Testis (tissue), 3 donors: Measurements from ENCODE around the gene KCNH2. TPM values are rescaled to one million over a fixed set of nuclear protein-coding genes. Genes with fewer than 3 reads are reported as not detected.

Experiments
- DNase-seq: peaks from one replicate; pipeline ENCODE4 v3.0.0-alpha.2; 2019
- H3K27ac ChIP-seq, 2 donors: fragments of 200-600 bp; sonication (generic); one replicate each; pipeline ENCODE4 v1.5.1; 2019
- H3K27me3 ChIP-seq: fragments of 200-600 bp; sonication (generic); one replicate; pipeline ENCODE4 v1.5.1; 2019
- H3K36me3 ChIP-seq: fragments of 200-600 bp; sonication (generic); one replicate; pipeline ENCODE4 v1.5.1; 2017; ENCODE audit warnings: low read depth; ENCODE audit errors: missing control alignments
- H3K4me1 ChIP-seq: fragments of 200-600 bp; sonication (generic); one replicate; pipeline ENCODE4 v1.5.1; 2019
- H3K4me3 ChIP-seq, 2 donors: fragments of 200-600 bp; sonication (generic); one replicate each; pipeline ENCODE4 v1.5.1; 2017 to 2019
- H3K9me3 ChIP-seq: fragments of 200-600 bp; sonication (generic); one replicate; pipeline ENCODE4 v1.5.1; 2017
- CTCF ChIP-seq, 3 experiments: fragments of 450-650 bp in 2 of 3; fragments of 200-600 bp in 1 of 3; sonication (generic) in 1 of 3; IDR thresholded peaks; one replicate each; pipeline ENCODE4 v1.5.1; 2016 to 2019; ENCODE audit warnings: antibody characterized with exemption in 3 of 3, mild to moderate bottlenecking in 2 of 3, moderate library complexity in 1 of 3
- POLR2A ChIP-seq: fragments of 450-650 bp; IDR thresholded peaks from one replicate; pipeline ENCODE4 v1.6.1; 2017; ENCODE audit warnings: antibody characterized with exemption, mild to moderate bottlenecking, moderate library complexity
- WGBS, 2 donors: methylation state at CpG; one replicate each; pipeline ENCODE4 v1.1.5; 2018; 5-methylcytosine and 5-hydroxymethylcytosine counted together
- intact Hi-C: fragments of 100-400 bp; cut with DNase I; formaldehyde crosslinking; loops from one replicate; pipeline ENCODE4 v1.15.1; 2023; ENCODE audit warnings: low total_unique reads
- polyA plus RNA-seq: library from polyadenylated mRNA; stranded (reverse); fragments of 350-450 nt; fragmentation: Illumina TruSeq; extraction: RNeasy Lipid Tissue Mini Kit (QIAGEN cat#74804); gene quantifications from one replicate; pipeline ENCODE4 v1.2.3, GENCODE V29; 2014; ENCODE audit warnings: low read depth, low replicate concordance; ENCODE audit not compliant: insufficient read depth
- total RNA-seq, 2 donors: library from RNA; depleted of rRNA; stranded (reverse); fragments of >200 nt; gene quantifications; one replicate each; pipeline ENCODE4 v1.2.3, GENCODE V29; 2016

KCNH2 gene
- total and polyA plus RNA-seq, 3 donors from 2014 or later: 82.5 to 247 (median 230) TPM

GRCh38 chr7:150926066-150926465 is 52.1 kb downstream of the KCNH2 start:
- Histone ChIP-seq H3K4me1 (no peaks in the 10 kb centered on the region), H3K27ac (no peak overlapping the region), H3K36me3 (no peaks in the 10 kb centered on the region), H3K4me3 (no peak overlapping the region), H3K27me3 (no peaks in the 10 kb centered on the region), H3K9me3 (no peaks in the 10 kb centered on the region)
- WGBS, 2 donors: 89 to 90% methylated on average over 7 of the region's 7 CpGs
- TF ChIP-seq POLR2A: no peak
- TF ChIP-seq CTCF (IDR thresholded peaks at IDR 0.05): no peak
- no peak for DNase-seq
- intact Hi-C loops: no loop called here

GRCh38 chr7:150924369-150924781 is 53.7 kb downstream of the KCNH2 start:
- DNase-seq: no peak
- 51 to 57% methylated on average over 10 of the region's 10 CpGs for WGBS, 2 donors
- H3K4me3 ChIP-seq: no peak overlapping the region

GRCh38 chr7:150923802-150924201 is 54.3 kb downstream of the KCNH2 start:
- no peaks in the 10 kb centered on the region for H3K27me3 ChIP-seq
- H3K9me3 ChIP-seq: no peaks in the 10 kb centered on the region
- no peak overlapping the region for H3K27ac ChIP-seq
- TF ChIP-seq CTCF (IDR thresholded peaks at IDR 0.05) (no peak), POLR2A (no peak)
- intact Hi-C loops: no loop called here
- 88 to 91% methylated on average over 1 of the region's 1 CpG for WGBS, 2 donors
- no peak for DNase-seq
- H3K4me3 ChIP-seq: no peak overlapping the region
- H3K36me3 ChIP-seq: no peaks in the 10 kb centered on the region
- no peaks in the 10 kb centered on the region for H3K4me1 ChIP-seq

More at GRCh38 chr7:150924369-150924781, 53.7 kb downstream of the KCNH2 start:
- Histone ChIP-seq H3K36me3 (no peaks in the 10 kb centered on the region), H3K27ac (peak overlapping the region in 1 of 2 donors; percentile 37), H3K4me1 (no peaks in the 10 kb centered on the region), H3K27me3 (no peaks in the 10 kb centered on the region), H3K9me3 (no peaks in the 10 kb centered on the region)
- intact Hi-C loops: no loop called here
- TF ChIP-seq POLR2A (no peak), CTCF (IDR thresholded peaks at IDR 0.05) (no peak)

- intact Hi-C loops: no loop called here
- no peak for DNase-seq
- Histone ChIP-seq H3K4me1 (peaks cover 3% of the 10 kb centered on the region), H3K27me3 (no peaks in the 10 kb centered on the region), H3K27ac (no peak overlapping the region), H3K9me3 (no peaks in the 10 kb centered on the region), H3K4me3 (no peak overlapping the region), H3K36me3 (no peaks in the 10 kb centered on the region)
- TF ChIP-seq POLR2A (no peak), CTCF (IDR thresholded peaks at IDR 0.05) (no peak)
Measured at GRCh38 chr7:150923196-150923595, 54.9 kb downstream of the KCNH2 start.

GRCh38 chr7:150919160-150919559 is 59.0 kb downstream of the KCNH2 start:
- no peak overlapping the region for H3K27ac ChIP-seq
- 94% methylated on average over 10 of the region's 10 CpGs for WGBS, 2 donors
- no peaks in the 10 kb centered on the region for H3K9me3 ChIP-seq
- no peaks in the 10 kb centered on the region for H3K27me3 ChIP-seq
- H3K4me3 ChIP-seq: no peak overlapping the region
- intact Hi-C loops: no loop called here
- no peak for DNase-seq
- no peaks in the 10 kb centered on the region for H3K36me3 ChIP-seq
- H3K4me1 ChIP-seq: peaks cover 3% of the 10 kb centered on the region
- no peak for TF ChIP-seq CTCF (IDR thresholded peaks at IDR 0.05)
- no peak for TF ChIP-seq POLR2A
